B cell (primary cell): ENCODE data around the gene HLA-G. TPM values are rescaled to one million over a fixed set of nuclear protein-coding genes. Genes with fewer than 3 reads are reported as not detected.

Experiments
- ATAC-seq: fragments of 200-7000 bp; cut with Tn5 transposase; one replicate; pipeline ENCODE4 v1.10.0; 2021; ENCODE audit warnings: low read depth, mild to moderate bottlenecking, moderate number of reproducible peaks, moderate library complexity
- CTCF ChIA-PET: fragments of 350-600 bp; sonication (Branson Sonifier 250); formaldehyde crosslinking; loops from one replicate; lab custom pipeline; 2021; ENCODE audit warnings: antibody characterized with exemption, inconsistent platforms; lab: Charles Lee
- POLR2A ChIA-PET: fragments of 350-600 bp; sonication (Branson Sonifier 250); formaldehyde crosslinking; loops from one replicate; lab custom pipeline; 2021; ENCODE audit warnings: antibody characterized with exemption; lab: Charles Lee
- DNase-seq: peaks from one replicate; pipeline ENCODE4 v3.0.0; 2013
- H2AFZ ChIP-seq: 2 replicates; pipeline ENCODE4 v1.6.1; 2012; ENCODE audit warnings: mild to moderate bottlenecking, low read depth, low read length; ENCODE audit not compliant: insufficient read depth, poor library complexity, severe bottlenecking
- H3K27ac ChIP-seq, 2 donors: 1 replicate in 1 of 2; 2 replicates in 1 of 2; pipeline ENCODE4 v1.5.1; 2012 to 2013; ENCODE audit warnings: low read length in 2 of 2, mild to moderate bottlenecking in 2 of 2, moderate library complexity in 1 of 2
- H3K27me3 ChIP-seq, 4 experiments: fragments of 200-600 bp in 1 of 4; sonication (generic) in 1 of 4; replicated peaks in 1 of 4; 1 replicate in 2 of 4; 2 replicates in 2 of 4; pipeline versions ENCODE4 v1.6.1 to v1.7.0; 2013 to 2016; ENCODE audit warnings: low read length in 3 of 4, mild to moderate bottlenecking in 2 of 4, mixed read lengths in 1 of 4, moderate library complexity in 1 of 4; ENCODE audit not compliant: insufficient read depth in 4 of 4, control insufficient read depth in 3 of 4; ENCODE audit errors: control extremely low read depth in 1 of 4
- H3K36me3 ChIP-seq, 2 experiments: replicated peaks in 1 of 2; 1 replicate in 1 of 2; 2 replicates in 1 of 2; pipeline versions ENCODE4 v1.6.1 to v1.7.1; 2013; ENCODE audit warnings: low read length in 1 of 2; ENCODE audit not compliant: insufficient read depth in 2 of 2, control insufficient read depth in 1 of 2; ENCODE audit errors: control extremely low read depth in 1 of 2, extremely low read depth in 1 of 2
- H3K4me1 ChIP-seq, 2 donors: fragments of 200-600 bp in 1 of 2; sonication (generic) in 1 of 2; 1 replicate in 1 of 2; 2 replicates in 1 of 2; pipeline versions ENCODE4 v1.5.1 to v1.6.1; 2013 to 2017; ENCODE audit warnings: low read length in 2 of 2; ENCODE audit not compliant: control insufficient read depth in 2 of 2, insufficient read depth in 2 of 2
- H3K4me2 ChIP-seq: replicated peaks from 2 replicates; pipeline ENCODE3; 2012; ENCODE audit warnings: mild to moderate bottlenecking, low read depth, low read length; ENCODE audit not compliant: poor library complexity, severe bottlenecking
- H3K4me3 ChIP-seq, 5 experiments: fragments of 200-600 bp in 1 of 5; sonication (generic) in 1 of 5; 1 replicate in 3 of 5; 2 replicates in 2 of 5; pipeline versions ENCODE4 v1.5.1 to v1.7.0; 2011 to 2016; ENCODE audit warnings: low read length in 4 of 5, mild to moderate bottlenecking in 4 of 5, low read depth in 2 of 5, control low read depth in 1 of 5, moderate library complexity in 1 of 5; ENCODE audit not compliant: insufficient read depth in 1 of 5; ENCODE audit errors: control extremely low read depth in 1 of 5, extremely low read depth in 1 of 5
- H3K79me2 ChIP-seq: fragments of 200-600 bp; sonication (generic); one replicate; pipeline ENCODE4 v1.6.0; 2016; ENCODE audit warnings: low read length; ENCODE audit not compliant: control insufficient read depth, insufficient read depth
- H3K9ac ChIP-seq: fragments of 200-600 bp; sonication (generic); 2 replicates; pipeline ENCODE4 v1.6.1; 2017; ENCODE audit warnings: mild to moderate bottlenecking, low read length, moderate library complexity
- H3K9me3 ChIP-seq, 3 donors: one replicate each; pipeline versions ENCODE4 v1.6.1 to v1.7.1; 2013; ENCODE audit warnings: low read length in 2 of 3; ENCODE audit not compliant: control insufficient read depth in 2 of 3, insufficient read depth in 1 of 3; ENCODE audit errors: control extremely low read depth in 1 of 3
- H4K20me1 ChIP-seq: 2 replicates; pipeline ENCODE4 v1.6.0; 2012; ENCODE audit warnings: mild to moderate bottlenecking, low read length; ENCODE audit not compliant: insufficient read depth, control insufficient read depth, poor library complexity, severe bottlenecking
- H3K27ac Mint-ChIP-seq: one replicate; pipeline ENCODE4 v1.8.0; 2021; ENCODE audit warnings: mixed read lengths
- H3K27me3 Mint-ChIP-seq: one replicate; pipeline ENCODE4 v1.8.0; 2021; ENCODE audit warnings: mixed read lengths
- H3K4me1 Mint-ChIP-seq: one replicate; pipeline ENCODE4 v1.8.0; 2021; ENCODE audit warnings: mixed read lengths
- H3K4me3 Mint-ChIP-seq: one replicate; pipeline ENCODE4 v1.8.0; 2021; ENCODE audit warnings: mixed read lengths
- H3K9me3 Mint-ChIP-seq: one replicate; pipeline ENCODE4 v1.8.0; 2022; ENCODE audit warnings: mixed read lengths; ENCODE audit not compliant: insufficient read depth
- EZH2 ChIP-seq: IDR thresholded peaks from 2 replicates; pipeline ENCODE4 v1.6.1; 2012; ENCODE audit warnings: borderline replicate concordance, low read depth, mild to moderate bottlenecking, moderate library complexity, low read length; ENCODE audit not compliant: insufficient read depth, poor library complexity, severe bottlenecking
- WGBS: methylation state at CpG from one replicate; pipeline ENCODE4 v1.1.5; 2013; ENCODE audit warnings: missing lambda C conversion rate; ENCODE audit not compliant: insufficient coverage; 5-methylcytosine and 5-hydroxymethylcytosine counted together
- intact Hi-C: fragments of 100-400 bp; cut with micrococcal nuclease; formaldehyde crosslinking; loops from one replicate; pipeline ENCODE4 v1.10.0; 2022
- polyA plus RNA-seq: library from polyadenylated mRNA; depleted of rRNA; stranded (reverse); fragments of >200 nt; gene quantifications from 2 replicates; pipeline ENCODE4 v1.2.3, GENCODE V29; 2012
- total RNA-seq, 2 donors: library from RNA; stranded (reverse); fragments of 120-200 nt in 1 of 2; gene quantifications; 1 replicate in 1 of 2; 2 replicates in 1 of 2; pipeline versions ENCODE4 v1.2.3 to v1.2.4, GENCODE V29; 2013 to 2022
- TF ChIP-seq, protein P1 (sequence below): fragments of 200-600 bp; IDR thresholded peaks from one replicate; pipeline ENCODE4 v1.8.0; 2022; ENCODE audit warnings: antibody characterized with exemption, mild to moderate bottlenecking

The HLA-G gene
- total and polyA plus RNA-seq, 2 donors (not counting 1 experiment from before 2014, with no cell fraction given): 1.2 to 8.8 TPM

DNA sequence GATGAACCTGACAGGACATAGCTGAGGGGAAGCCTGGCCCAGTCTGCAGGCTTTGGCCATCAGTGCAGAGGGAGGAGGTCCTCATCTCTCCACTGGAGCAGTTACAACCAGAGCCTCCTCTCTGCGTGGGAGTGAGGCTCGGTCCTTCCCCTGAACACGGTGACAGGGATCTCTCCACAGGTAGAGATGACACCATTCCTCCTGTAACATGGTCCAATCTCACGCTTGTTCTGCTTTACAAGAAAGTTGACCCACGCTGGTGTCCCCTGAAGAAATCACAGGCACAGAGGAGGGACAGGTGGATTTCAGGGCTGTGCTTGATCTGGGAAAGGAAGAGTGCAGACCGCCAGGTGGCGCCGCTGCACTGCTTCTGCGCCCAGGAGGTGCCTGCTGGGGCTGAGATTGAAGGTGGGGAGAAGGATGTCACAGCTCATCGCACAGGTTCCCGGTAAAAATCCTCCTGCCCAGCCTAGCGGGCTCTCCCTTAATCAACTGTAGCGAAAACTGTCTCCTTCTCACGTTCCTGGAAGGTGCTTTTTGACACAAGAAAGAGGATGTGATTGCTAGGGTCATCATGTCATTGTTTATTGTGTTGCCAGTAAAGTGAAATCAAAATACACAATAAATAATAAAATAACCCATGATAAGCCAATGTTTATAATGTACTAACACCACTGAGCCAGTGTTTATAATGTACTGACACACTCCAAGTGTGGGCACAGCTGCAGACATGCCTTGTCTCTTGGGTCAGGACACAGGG, 20.4 kb downstream of the HLA-G start:
- H4K20me1 ChIP-seq: no peaks in the 10 kb centered on the region
- no peaks in the 10 kb centered on the region for H3K79me2 ChIP-seq
- H3K27me3 ChIP-seq: peaks cover 0 to 63% (median 45%) of the 10 kb centered on the region in 4 experiments
- Mint-ChIP-seq H3K4me3 (no peak overlapping the region), H3K27ac (no peak overlapping the region), H3K27me3 (peaks cover 66% of the 10 kb centered on the region), H3K9me3 (no peaks in the 10 kb centered on the region), H3K4me1 (peaks cover 9% of the 10 kb centered on the region)
- no peak overlapping the region for H3K9ac ChIP-seq
- peaks cover 0 to 3% (median 3%) of the 10 kb centered on the region in 3 donors for H3K9me3 ChIP-seq
- intact Hi-C loops: loop anchor here (1.0 kb wide), 3 partner anchors 119 to 283 kb away; no protein-coding TSS in a partner anchor
- no peak overlapping the region for H3K27ac ChIP-seq
- POLR2A ChIA-PET: interaction anchor here (1.9 kb wide), 1 partner anchor 165 kb away, joined by 4 read pairs; no protein-coding TSS in a partner anchor
- H3K4me2 ChIP-seq: peak overlapping the region; percentile 20
- H3K36me3 ChIP-seq: no peaks in the 10 kb centered on the region
- no peak overlapping the region for H3K4me3 ChIP-seq
- no peak overlapping the region for H2AFZ ChIP-seq
- no peak for TF ChIP-seq EZH2
- TF ChIP-seq, protein P1, sequence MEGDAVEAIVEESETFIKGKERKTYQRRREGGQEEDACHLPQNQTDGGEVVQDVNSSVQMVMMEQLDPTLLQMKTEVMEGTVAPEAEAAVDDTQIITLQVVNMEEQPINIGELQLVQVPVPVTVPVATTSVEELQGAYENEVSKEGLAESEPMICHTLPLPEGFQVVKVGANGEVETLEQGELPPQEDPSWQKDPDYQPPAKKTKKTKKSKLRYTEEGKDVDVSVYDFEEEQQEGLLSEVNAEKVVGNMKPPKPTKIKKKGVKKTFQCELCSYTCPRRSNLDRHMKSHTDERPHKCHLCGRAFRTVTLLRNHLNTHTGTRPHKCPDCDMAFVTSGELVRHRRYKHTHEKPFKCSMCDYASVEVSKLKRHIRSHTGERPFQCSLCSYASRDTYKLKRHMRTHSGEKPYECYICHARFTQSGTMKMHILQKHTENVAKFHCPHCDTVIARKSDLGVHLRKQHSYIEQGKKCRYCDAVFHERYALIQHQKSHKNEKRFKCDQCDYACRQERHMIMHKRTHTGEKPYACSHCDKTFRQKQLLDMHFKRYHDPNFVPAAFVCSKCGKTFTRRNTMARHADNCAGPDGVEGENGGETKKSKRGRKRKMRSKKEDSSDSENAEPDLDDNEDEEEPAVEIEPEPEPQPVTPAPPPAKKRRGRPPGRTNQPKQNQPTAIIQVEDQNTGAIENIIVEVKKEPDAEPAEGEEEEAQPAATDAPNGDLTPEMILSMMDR: peak; percentile 92
- DNase-seq: peak; percentile 85
- peak; percentile 85 for ATAC-seq
- CTCF ChIA-PET: interaction anchor here (0.7 to 3.8 kb wide), 25 partner anchors 13 to 284 kb away, joined by 3 to 91 read pairs (median 4); partner anchors contain the start of genes POLR1H, PPP1R11 and TRIM31
- H3K4me1 ChIP-seq: peaks cover 6 to 11% of the 10 kb centered on the region in 2 donors
- 11% methylated on average over 7 of the region's 14 CpGs for WGBS
